ENCODE measurements around the gene SNRK.

Gene SNRK

GRCh38 chr3:43319376-43319775 is 33.0 kb downstream of the SNRK start:
- no peak overlapping the region for H3K4me3 ChIP-seq (ENCODE audit: low read length)
- peak; percentile 31 for DNase-seq (ENCODE audit: low read depth)
- TF ChIP-seq CTCF (conservative IDR thresholded peaks at IDR 0.05; ENCODE audit: low read length): no peak

- TF ChIP-seq CTCF (conservative IDR thresholded peaks at IDR 0.05; ENCODE audit: low read length): no peak
- DNase-seq (ENCODE audit: low read depth): peak; percentile 15
- H3K4me3 ChIP-seq (ENCODE audit: low read length): no peak overlapping the region
Measured at GRCh38 chr3:43319794-43320193, 33.5 kb downstream of the SNRK start.

GRCh38 chr3:43320288-43320687 is 33.9 kb downstream of the SNRK start:
- H3K4me3 ChIP-seq (ENCODE audit: low read length): no peak overlapping the region
- no peak for TF ChIP-seq CTCF (conservative IDR thresholded peaks at IDR 0.05; ENCODE audit: low read length)
- no peak for DNase-seq (ENCODE audit: low read depth)

GRCh38 chr3:43323541-43323940 is 37.2 kb downstream of the SNRK start:
- no peak for TF ChIP-seq CTCF (conservative IDR thresholded peaks at IDR 0.05; ENCODE audit: low read length)
- DNase-seq (ENCODE audit: low read depth): no peak

GRCh38 chr3:43326891-43327581 is 40.7 kb downstream of the SNRK start:
- no peak overlapping the region for H3K4me3 ChIP-seq (ENCODE audit: low read length)
- TF ChIP-seq CTCF (conservative IDR thresholded peaks at IDR 0.05; ENCODE audit: low read length): no peak
- no peak for DNase-seq (ENCODE audit: low read depth)

More at GRCh38 chr3:43323541-43323940, 37.2 kb downstream of the SNRK start:
- H3K4me3 ChIP-seq (ENCODE audit: low read length): no peak overlapping the region

- H3K4me3 ChIP-seq (ENCODE audit: low read length): no peak overlapping the region
- no peak for TF ChIP-seq CTCF (conservative IDR thresholded peaks at IDR 0.05; ENCODE audit: low read length)
- DNase-seq (ENCODE audit: low read depth): no peak
Measured at GRCh38 chr3:43327582-43327979, 41.2 kb downstream of the SNRK start.

GRCh38 chr3:43328653-43329052 is 42.3 kb downstream of the SNRK start:
- H3K4me3 ChIP-seq (ENCODE audit: low read length): no peak overlapping the region
- TF ChIP-seq CTCF (conservative IDR thresholded peaks at IDR 0.05; ENCODE audit: low read length): no peak
- no peak for DNase-seq (ENCODE audit: low read depth)

All from AG10803 (cell line).